GM21367 (cell line): ENCODE measurements around the gene LCP1.
"Not testable (repeated sequence)": the region's sequence is repeated elsewhere in the genome, so short reads cannot be mapped to it uniquely, and the experiment has no call there.

ENCODE experiments used
- ATAC-seq: cut with Tn5 transposase; IDR thresholded peaks from one replicate; pipeline ENCODE4 v1.9.1; 2021; ENCODE audit not compliant: unreplicated experiment

Gene LCP1

GRCh38 chr13:46182491-46182877 lies 507 bp upstream of the LCP1 start:
- peak; percentile 8 for ATAC-seq

- no peak for ATAC-seq
These were observed 569 bp downstream of the LCP1 start for GRCh38 chr13:46181377-46181839.

GRCh38 chr13:46179969-46180763 lies 1.8 kb downstream of the LCP1 start:
- no peak for ATAC-seq

GRCh38 chr13:46179491-46179908 lies 2.5 kb downstream of the LCP1 start:
- ATAC-seq, result no peak

- ATAC-seq, result no peak
These were observed 3.2 kb downstream of the LCP1 start for GRCh38 chr13:46178821-46179220.

- ATAC-seq, result no peak
These were observed 3.8 kb downstream of the LCP1 start for GRCh38 chr13:46178143-46178542.

- ATAC-seq, result peak; percentile 36
These were observed 5.2 kb downstream of the LCP1 start for GRCh38 chr13:46176756-46177155.

- ATAC-seq, result peak; percentile 23
These were observed 8.3 kb downstream of the LCP1 start for GRCh38 chr13:46173656-46174055.

- no peak for ATAC-seq
These were observed 9.4 kb downstream of the LCP1 start for GRCh38 chr13:46172531-46172991.

GRCh38 chr13:46171739-46172138 lies 10.2 kb downstream of the LCP1 start:
- ATAC-seq, result no peak

- no peak for ATAC-seq
These were observed 10.8 kb downstream of the LCP1 start for GRCh38 chr13:46171217-46171616.

GRCh38 chr13:46170687-46171086 lies 11.3 kb downstream of the LCP1 start:
- no peak for ATAC-seq

- ATAC-seq, result no peak
These were observed 11.7 kb downstream of the LCP1 start for GRCh38 chr13:46170268-46170667.

GRCh38 chr13:46169758-46170157 lies 12.2 kb downstream of the LCP1 start:
- ATAC-seq, result no peak

- ATAC-seq, result no peak
These were observed 13.2 kb downstream of the LCP1 start for GRCh38 chr13:46168783-46169182.

GRCh38 chr13:46168341-46168740 lies 13.6 kb downstream of the LCP1 start:
- no peak for ATAC-seq

GRCh38 chr13:46166947-46167610 lies 14.9 kb downstream of the LCP1 start:
- ATAC-seq, result no peak

- ATAC-seq, result no peak
These were observed 15.8 kb downstream of the LCP1 start for GRCh38 chr13:46166224-46166584.

- peak; percentile 38 for ATAC-seq
These were observed 16.3 kb downstream of the LCP1 start for GRCh38 chr13:46165485-46166223.

- ATAC-seq, result no peak
These were observed 17.3 kb downstream of the LCP1 start for GRCh38 chr13:46164661-46165060.

GRCh38 chr13:46162741-46163140 lies 19.2 kb downstream of the LCP1 start:
- not testable (repeated sequence) for ATAC-seq
